HG02973 (cell line): ENCODE measurements around the gene RTEL1.

ENCODE experiments used
- ATAC-seq: cut with Tn5 transposase; IDR thresholded peaks from one replicate; pipeline ENCODE4 v1.9.1; 2021; ENCODE audit warnings: moderate library complexity; ENCODE audit not compliant: unreplicated experiment

Gene RTEL1

GRCh38 chr20:63688228-63689045 lies 30.3 kb downstream of the RTEL1 start:
- no peak for ATAC-seq

GRCh38 chr20:63689046-63690002 lies 31.2 kb downstream of the RTEL1 start:
- ATAC-seq: no peak

GRCh38 chr20:63690003-63690897 lies 32.1 kb downstream of the RTEL1 start:
- ATAC-seq: no peak

- no peak for ATAC-seq
These were observed 33.0 kb downstream of the RTEL1 start for GRCh38 chr20:63690898-63691710.

GRCh38 chr20:63691711-63692435 lies 33.8 kb downstream of the RTEL1 start:
- ATAC-seq: no peak

- ATAC-seq: no peak
These were observed 34.4 kb downstream of the RTEL1 start for GRCh38 chr20:63692436-63693082.

- ATAC-seq: no peak
These were observed 35.1 kb downstream of the RTEL1 start for GRCh38 chr20:63693083-63693732.

GRCh38 chr20:63693733-63694583 lies 35.8 kb downstream of the RTEL1 start:
- ATAC-seq: no peak

GRCh38 chr20:63694584-63695423 lies 36.7 kb downstream of the RTEL1 start:
- ATAC-seq: no peak

GRCh38 chr20:63695424-63696305 lies 37.6 kb downstream of the RTEL1 start:
- ATAC-seq: no peak

GRCh38 chr20:63696306-63696627 lies 38.2 kb downstream of the RTEL1 start:
- ATAC-seq: no peak

GRCh38 chr20:63696628-63697356 lies 38.7 kb downstream of the RTEL1 start, which contains the start of gene TNFRSF6B:
Gene TNFRSF6B (plus strand): TSS chr20:63696652. CDS start chr20:63696768, 116 bp downstream.
- no peak for ATAC-seq

GRCh38 chr20:63697357-63697867 lies 39.3 kb downstream of the RTEL1 start:
- ATAC-seq: no peak

- ATAC-seq: no peak
These were observed 39.9 kb downstream of the RTEL1 start for GRCh38 chr20:63697868-63698545.
